ENCODE results near the gene ADAM19. TPM values are rescaled to one million over a fixed set of nuclear protein-coding genes. Genes with fewer than 3 reads are reported as not detected.

The ADAM19 gene
- total RNA-seq, 2 experiments from 2014 or later, result 24.2 to 103 TPM

DNA sequence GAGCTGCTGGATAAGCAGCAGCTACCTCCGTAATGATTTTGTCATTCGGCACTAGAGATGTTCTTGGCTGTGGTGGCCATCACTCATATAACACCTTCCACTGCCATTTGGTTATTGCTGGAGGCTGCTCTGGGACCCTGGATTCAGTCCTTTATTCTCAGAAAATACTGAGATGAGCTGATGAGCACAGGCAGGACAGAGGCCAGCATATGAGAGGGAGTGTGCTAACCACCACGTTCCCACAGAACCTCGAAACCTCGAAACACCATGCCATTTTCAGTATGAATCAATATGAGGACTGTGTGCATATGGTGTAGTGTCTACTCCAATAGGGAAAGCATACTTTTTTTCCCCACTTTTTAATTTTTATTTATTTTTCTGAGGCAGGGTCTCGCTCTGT, 56.6 kb downstream of the ADAM19 start:
- Histone ChIP-seq H3K4me2 (ENCODE audit: low read length) (no peak overlapping the region), H3K9me3 (ENCODE audit: low read length) (no peaks in the 10 kb centered on the region), H3K4me1 (ENCODE audit: insufficient read depth, low read length, poor library complexity, severe bottlenecking) (no peaks in the 10 kb centered on the region), H3K27ac (ENCODE audit: low read depth, low read length, poor library complexity, severe bottlenecking) (no peak overlapping the region), H3K9me2 (ENCODE audit: insufficient read depth, low read length) (no peaks in the 10 kb centered on the region), H3K79me2 (ENCODE audit: insufficient read depth, low read depth, low read length) (no peaks in the 10 kb centered on the region), H2AFZ (ENCODE audit: low read length) (no peak overlapping the region), H3K36me3 (ENCODE audit: insufficient read depth, low read length) (peaks cover 29% of the 10 kb centered on the region; the same call in 1 of the 2 replicates), H3K4me3 (ENCODE audit: low read depth, low read length, poor library complexity, severe bottlenecking) (no peak overlapping the region), H4K20me1 (ENCODE audit: insufficient read depth, low read length) (no peaks in the 10 kb centered on the region)
- intact Hi-C loops (cut with micrococcal nuclease; ENCODE audit: unreplicated experiment), result no loop called here
- TF ChIP-seq, protein P1, sequence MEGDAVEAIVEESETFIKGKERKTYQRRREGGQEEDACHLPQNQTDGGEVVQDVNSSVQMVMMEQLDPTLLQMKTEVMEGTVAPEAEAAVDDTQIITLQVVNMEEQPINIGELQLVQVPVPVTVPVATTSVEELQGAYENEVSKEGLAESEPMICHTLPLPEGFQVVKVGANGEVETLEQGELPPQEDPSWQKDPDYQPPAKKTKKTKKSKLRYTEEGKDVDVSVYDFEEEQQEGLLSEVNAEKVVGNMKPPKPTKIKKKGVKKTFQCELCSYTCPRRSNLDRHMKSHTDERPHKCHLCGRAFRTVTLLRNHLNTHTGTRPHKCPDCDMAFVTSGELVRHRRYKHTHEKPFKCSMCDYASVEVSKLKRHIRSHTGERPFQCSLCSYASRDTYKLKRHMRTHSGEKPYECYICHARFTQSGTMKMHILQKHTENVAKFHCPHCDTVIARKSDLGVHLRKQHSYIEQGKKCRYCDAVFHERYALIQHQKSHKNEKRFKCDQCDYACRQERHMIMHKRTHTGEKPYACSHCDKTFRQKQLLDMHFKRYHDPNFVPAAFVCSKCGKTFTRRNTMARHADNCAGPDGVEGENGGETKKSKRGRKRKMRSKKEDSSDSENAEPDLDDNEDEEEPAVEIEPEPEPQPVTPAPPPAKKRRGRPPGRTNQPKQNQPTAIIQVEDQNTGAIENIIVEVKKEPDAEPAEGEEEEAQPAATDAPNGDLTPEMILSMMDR (conservative IDR thresholded peaks at IDR 0.05; ENCODE audit: low read length), result no peak
- TF ChIP-seq EZH2phosphoT487 (IDR thresholded peaks at IDR 0.05; ENCODE audit: borderline replicate concordance, low read depth, low read length), result no peak
- ChIA-PET POLR2A (interaction anchor here (0.7 to 1.2 kb wide), 3 partner anchors 14 to 50 kb away, joined by 3 to 5 read pairs (median 4); no protein-coding TSS in a partner anchor), CTCF (ENCODE audit: unreplicated experiment) (no interaction called here)
- no peak for DNase-seq (ENCODE audit: low spot score)
- no TSS peak for BruUV-seq (replicated peaks)

DNA sequence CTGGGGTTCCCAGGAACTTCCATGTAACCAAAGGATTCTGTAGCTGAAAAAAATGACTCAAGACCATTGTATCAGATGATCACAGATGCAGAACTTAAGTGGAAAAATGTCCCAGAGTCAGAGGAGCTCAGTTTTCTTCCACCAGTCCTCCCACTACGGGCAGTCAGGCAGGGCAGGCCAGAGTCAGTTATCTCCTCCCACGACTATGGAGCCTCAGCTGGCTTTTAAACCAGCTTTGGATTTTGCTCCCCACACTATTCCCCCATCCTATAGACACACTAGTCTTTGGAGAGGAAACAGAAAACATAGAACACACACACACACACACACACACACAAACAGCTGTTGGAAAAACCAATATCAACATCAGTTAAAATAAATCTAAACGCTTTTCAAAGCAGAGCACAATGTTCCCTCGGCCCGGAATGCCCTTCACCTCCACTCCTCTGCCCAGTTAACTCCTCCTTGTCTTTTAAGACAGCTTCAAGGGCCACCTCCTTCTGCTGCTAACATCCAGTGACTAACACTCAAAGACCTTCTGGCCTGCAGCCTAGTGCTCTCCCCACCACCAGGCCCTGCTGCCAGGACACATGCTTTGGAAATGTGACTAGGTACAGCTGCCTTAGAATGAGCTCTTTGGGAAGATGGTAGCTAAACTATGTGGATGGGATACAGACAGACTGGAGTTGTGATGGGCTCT, 58.8 kb downstream of the ADAM19 start:
- ChIA-PET POLR2A (interaction anchor here (0.6 to 1.6 kb wide), 6 partner anchors 9 to 436 kb away, joined by 3 to 7 read pairs (median 4); no protein-coding TSS in a partner anchor), CTCF (ENCODE audit: unreplicated experiment) (no interaction called here)
- Histone ChIP-seq H2AFZ (ENCODE audit: low read length) (no peak overlapping the region), H3K27ac (ENCODE audit: low read depth, low read length, poor library complexity, severe bottlenecking) (no peak overlapping the region), H4K20me1 (ENCODE audit: insufficient read depth, low read length) (no peaks in the 10 kb centered on the region), H3K4me2 (ENCODE audit: low read length) (no peak overlapping the region), H3K36me3 (ENCODE audit: insufficient read depth, low read length) (peaks cover 47% of the 10 kb centered on the region), H3K79me2 (ENCODE audit: insufficient read depth, low read depth, low read length) (no peaks in the 10 kb centered on the region), H3K9me3 (ENCODE audit: low read length) (no peaks in the 10 kb centered on the region), H3K4me3 (ENCODE audit: low read depth, low read length, poor library complexity, severe bottlenecking) (no peak overlapping the region), H3K9me2 (ENCODE audit: insufficient read depth, low read length) (no peaks in the 10 kb centered on the region), H3K4me1 (ENCODE audit: insufficient read depth, low read length, poor library complexity, severe bottlenecking) (no peaks in the 10 kb centered on the region)
- no peak for TF ChIP-seq EZH2phosphoT487 (IDR thresholded peaks at IDR 0.05; ENCODE audit: borderline replicate concordance, low read depth, low read length)
- TF ChIP-seq, protein P1 (conservative IDR thresholded peaks at IDR 0.05; ENCODE audit: low read length), result no peak
- DNase-seq (ENCODE audit: low spot score), result no peak
- intact Hi-C loops (cut with micrococcal nuclease; ENCODE audit: unreplicated experiment), result no loop called here
- no TSS peak for BruUV-seq (replicated peaks)

DNA sequence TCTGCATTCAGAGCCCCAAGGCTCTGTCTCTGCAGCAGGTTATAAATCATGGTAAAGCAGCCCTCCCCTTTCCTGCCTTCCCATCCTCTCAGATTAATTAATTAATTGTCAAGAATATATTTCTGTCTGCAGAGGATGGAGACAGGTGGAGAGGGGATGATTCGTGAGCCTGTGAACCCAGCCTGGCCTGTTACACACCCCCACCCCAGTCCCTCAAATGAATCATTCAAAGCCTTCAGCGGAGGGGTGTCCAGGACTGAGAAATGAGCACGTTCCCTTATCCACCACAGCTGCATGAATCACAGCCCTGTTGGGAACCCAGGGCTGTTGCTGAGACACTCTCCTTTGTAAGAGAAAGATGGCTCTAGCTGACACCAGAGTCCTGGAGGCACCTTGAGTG, 59.6 kb downstream of the ADAM19 start:
- no peaks in the 10 kb centered on the region for H3K9me3 ChIP-seq (ENCODE audit: low read length)
- TF ChIP-seq, protein P1 (conservative IDR thresholded peaks at IDR 0.05; ENCODE audit: low read length), result no peak
- TF ChIP-seq EZH2phosphoT487 (IDR thresholded peaks at IDR 0.05; ENCODE audit: borderline replicate concordance, low read depth, low read length), result no peak
- H3K36me3 ChIP-seq (ENCODE audit: insufficient read depth, low read length), result peaks cover 54% of the 10 kb centered on the region
- no TSS peak for BruUV-seq (replicated peaks)
- no peaks in the 10 kb centered on the region for H4K20me1 ChIP-seq (ENCODE audit: insufficient read depth, low read length)
- intact Hi-C loops (cut with micrococcal nuclease; ENCODE audit: unreplicated experiment), result no loop called here
- H3K4me1 ChIP-seq (ENCODE audit: insufficient read depth, low read length, poor library complexity, severe bottlenecking), result no peaks in the 10 kb centered on the region
- H2AFZ ChIP-seq (ENCODE audit: low read length), result no peak overlapping the region
- no peak overlapping the region for H3K4me2 ChIP-seq (ENCODE audit: low read length)
- CTCF ChIA-PET (ENCODE audit: unreplicated experiment), result no interaction called here
- no peaks in the 10 kb centered on the region for H3K9me2 ChIP-seq (ENCODE audit: insufficient read depth, low read length)
- no peak overlapping the region for H3K4me3 ChIP-seq (ENCODE audit: low read depth, low read length, poor library complexity, severe bottlenecking)
- no peak for DNase-seq (ENCODE audit: low spot score)
- no peaks in the 10 kb centered on the region for H3K79me2 ChIP-seq (ENCODE audit: insufficient read depth, low read depth, low read length)
- POLR2A ChIA-PET, result interaction anchor here (1.5 to 1.6 kb wide), 2 partner anchors 10 to 55 kb away, joined by 4 to 7 read pairs; no protein-coding TSS in a partner anchor
- no peak overlapping the region for H3K27ac ChIP-seq (ENCODE audit: low read depth, low read length, poor library complexity, severe bottlenecking)
